Neural crest cell (in vitro differentiated cells): Measurements from ENCODE around the gene DNAH9. TPM values are rescaled to one million over a fixed set of nuclear protein-coding genes. Genes with fewer than 3 reads are reported as not detected.
"Not testable (repeated sequence)": the region's sequence is repeated elsewhere in the genome, so short reads cannot be mapped to it uniquely, and the experiment has no call there.

ENCODE experiments used
- DNase-seq: peaks from one replicate; pipeline ENCODE4 v3.0.0; 2021; ENCODE audit warnings: low read depth, mixed read lengths, low spot score
- H3K27ac Mint-ChIP-seq: one replicate; pipeline ENCODE4 v1.8.0; 2021; ENCODE audit warnings: mild to moderate bottlenecking, mixed read lengths; ENCODE audit not compliant: unreplicated experiment
- H3K27me3 Mint-ChIP-seq: 2 replicates; pipeline ENCODE4 v1.8.0; 2021; ENCODE audit warnings: low read depth, mild to moderate bottlenecking, mixed read lengths
- H3K36me3 Mint-ChIP-seq: 2 replicates; pipeline ENCODE4 v1.8.0; 2021; ENCODE audit warnings: low read depth, mild to moderate bottlenecking, mixed read lengths
- H3K4me1 Mint-ChIP-seq: 2 replicates; pipeline ENCODE4 v1.8.0; 2021; ENCODE audit warnings: mixed read lengths
- H3K4me3 Mint-ChIP-seq: one replicate; pipeline ENCODE4 v1.8.0; 2021; ENCODE audit warnings: mild to moderate bottlenecking, mixed read lengths
- H3K9me3 Mint-ChIP-seq: 2 replicates; pipeline ENCODE4 v1.8.0; 2021; ENCODE audit warnings: mixed read lengths
- CTCF ChIP-seq: fragments of 200-600 bp; sonication (generic); conservative IDR thresholded peaks from 2 replicates; pipeline ENCODE4 v1.5.0; 2021; ENCODE audit warnings: antibody characterized with exemption, mild to moderate bottlenecking
- total RNA-seq: library from RNA; stranded (reverse); gene quantifications from 2 replicates; pipeline ENCODE4 v1.2.1, GENCODE V29; 2021

The DNAH9 gene
- total RNA-seq, 1 donor from 2014 or later, result 18.6 TPM

GRCh38 chr17:11950771-11951519, 352.7 kb downstream of the DNAH9 start:
- Mint-ChIP-seq H3K27ac (no peak overlapping the region), H3K4me1 (peaks cover 7% of the 10 kb centered on the region), H3K9me3 (peaks cover 8% of the 10 kb centered on the region), H3K36me3 (peaks cover 25% of the 10 kb centered on the region), H3K4me3 (no peak overlapping the region), H3K27me3 (no peaks in the 10 kb centered on the region)
- no peak for DNase-seq
- TF ChIP-seq CTCF, result no peak

- no peak overlapping the region for H3K27ac Mint-ChIP-seq
- TF ChIP-seq CTCF, result no peak
- no peaks in the 10 kb centered on the region for H3K27me3 Mint-ChIP-seq
- peaks cover 30% of the 10 kb centered on the region for H3K36me3 Mint-ChIP-seq
- DNase-seq, result no peak
- H3K9me3 Mint-ChIP-seq, result peaks cover 8% of the 10 kb centered on the region
- H3K4me3 Mint-ChIP-seq, result no peak overlapping the region
- peaks cover 7% of the 10 kb centered on the region for H3K4me1 Mint-ChIP-seq
Observed at GRCh38 chr17:11952610-11953009, 354.3 kb downstream of the DNAH9 start.

- DNase-seq, result no peak
- Mint-ChIP-seq H3K9me3 (peaks cover 8% of the 10 kb centered on the region), H3K4me1 (peaks cover 3% of the 10 kb centered on the region), H3K27me3 (no peaks in the 10 kb centered on the region), H3K36me3 (peaks cover 37% of the 10 kb centered on the region), H3K4me3 (no peak overlapping the region), H3K27ac (no peak overlapping the region)
- no peak for TF ChIP-seq CTCF
Observed at GRCh38 chr17:11953924-11954323, 355.7 kb downstream of the DNAH9 start.

GRCh38 chr17:11954936-11955335, 356.7 kb downstream of the DNAH9 start:
- Mint-ChIP-seq H3K27ac (no peak overlapping the region), H3K4me1 (no peaks in the 10 kb centered on the region), H3K36me3 (peaks cover 39% of the 10 kb centered on the region), H3K4me3 (no peak overlapping the region), H3K9me3 (peaks cover 8% of the 10 kb centered on the region), H3K27me3 (no peaks in the 10 kb centered on the region)
- TF ChIP-seq CTCF, result no peak
- DNase-seq, result no peak

GRCh38 chr17:11969565-11969964, 371.3 kb downstream of the DNAH9 start:
- Mint-ChIP-seq H3K9me3 (peaks cover 26% of the 10 kb centered on the region), H3K4me1 (peaks cover 6% of the 10 kb centered on the region), H3K27ac (no peak overlapping the region), H3K4me3 (no peak overlapping the region), H3K27me3 (no peaks in the 10 kb centered on the region), H3K36me3 (peaks cover 47% of the 10 kb centered on the region)
- no peak for TF ChIP-seq CTCF
- DNase-seq, result no peak

- DNase-seq, H3K4me3 Mint-ChIP-seq, H3K9me3 Mint-ChIP-seq, H3K27me3 Mint-ChIP-seq, H3K27ac Mint-ChIP-seq: not testable (repeated sequence)
- peaks cover 30% of the 10 kb centered on the region for H3K36me3 Mint-ChIP-seq
- H3K4me1 Mint-ChIP-seq, result peaks cover 11% of the 10 kb centered on the region
Observed at GRCh38 chr17:11972741-11973140, 374.5 kb downstream of the DNAH9 start.
